ENCODE data around the gene AGBL4.

GRCh38 chr1:48527051-48527450 lies 1496.7 kb downstream of the AGBL4 start:
- TF ChIP-seq, protein P1, sequence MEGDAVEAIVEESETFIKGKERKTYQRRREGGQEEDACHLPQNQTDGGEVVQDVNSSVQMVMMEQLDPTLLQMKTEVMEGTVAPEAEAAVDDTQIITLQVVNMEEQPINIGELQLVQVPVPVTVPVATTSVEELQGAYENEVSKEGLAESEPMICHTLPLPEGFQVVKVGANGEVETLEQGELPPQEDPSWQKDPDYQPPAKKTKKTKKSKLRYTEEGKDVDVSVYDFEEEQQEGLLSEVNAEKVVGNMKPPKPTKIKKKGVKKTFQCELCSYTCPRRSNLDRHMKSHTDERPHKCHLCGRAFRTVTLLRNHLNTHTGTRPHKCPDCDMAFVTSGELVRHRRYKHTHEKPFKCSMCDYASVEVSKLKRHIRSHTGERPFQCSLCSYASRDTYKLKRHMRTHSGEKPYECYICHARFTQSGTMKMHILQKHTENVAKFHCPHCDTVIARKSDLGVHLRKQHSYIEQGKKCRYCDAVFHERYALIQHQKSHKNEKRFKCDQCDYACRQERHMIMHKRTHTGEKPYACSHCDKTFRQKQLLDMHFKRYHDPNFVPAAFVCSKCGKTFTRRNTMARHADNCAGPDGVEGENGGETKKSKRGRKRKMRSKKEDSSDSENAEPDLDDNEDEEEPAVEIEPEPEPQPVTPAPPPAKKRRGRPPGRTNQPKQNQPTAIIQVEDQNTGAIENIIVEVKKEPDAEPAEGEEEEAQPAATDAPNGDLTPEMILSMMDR (conservative IDR thresholded peaks at IDR 0.05; ENCODE audit: low read depth, low read length), result no peak
- TF ChIP-seq EZH2 (IDR thresholded peaks at IDR 0.05; ENCODE audit: low read length, unreplicated experiment) (no peak), EZH2phosphoT487 (IDR thresholded peaks at IDR 0.05; ENCODE audit: borderline replicate concordance, low read length) (no peak)
